ENCODE results near the gene CORO2A. TPM values are rescaled to one million over a fixed set of nuclear protein-coding genes. Genes with fewer than 3 reads are reported as not detected.

CORO2A gene
- total and polyA plus RNA-seq, 2 of the 13 experiments (the other 11 are each of a cell fraction or from before 2014, with no cell fraction given): 14.4 to 15.3 TPM

- TF ChIP-seq ZNF263 (CRISPR knock-in tag; IDR thresholded peaks at IDR 0.05) (peak; percentile 78; the same call in 1 of the 2 replicates), IKZF5 (CRISPR knock-in tag; IDR thresholded peaks at IDR 0.05) (no peak)
These were observed 23.4 kb downstream of the CORO2A start (continued) for GRCh38 chr9:98168941-98169488.

GRCh38 chr9:98168153-98168780, 24.2 kb downstream of the CORO2A start:
- POLR2A ChIA-PET: no interaction called here
- WGBS (ENCODE audit: low lambda C conversion rate): 82% methylated on average over 3 of the region's 3 CpGs
- TF ChIP-seq ZNF207 (IDR thresholded peaks at IDR 0.05; ENCODE audit: borderline replicate concordance): no peak
- no peak for TF ChIP-seq JUND (CRISPR knock-in tag; IDR thresholded peaks at IDR 0.05)
- TF ChIP-seq ZBTB7B (CRISPR knock-in tag; IDR thresholded peaks at IDR 0.05): no peak
- no peak for TF ChIP-seq CHCHD3 (CRISPR knock-in tag; IDR thresholded peaks at IDR 0.05)
- no peak for TF ChIP-seq TP53 (CRISPR knock-in tag; conservative IDR thresholded peaks at IDR 0.05)
- TF ChIP-seq FUBP1 (CRISPR knock-in tag; IDR thresholded peaks at IDR 0.05; ENCODE audit: borderline replicate concordance): no peak
- TF ChIP-seq MYNN (CRISPR knock-in tag; IDR thresholded peaks at IDR 0.05; ENCODE audit: low read depth): no peak
- no peak for TF ChIP-seq MLLT10 (CRISPR knock-in tag; IDR thresholded peaks at IDR 0.05)
- TF ChIP-seq ZNF547 (CRISPR knock-in tag; IDR thresholded peaks at IDR 0.05): no peak
- TF ChIP-seq ZNF777 (CRISPR knock-in tag; IDR thresholded peaks at IDR 0.05): no peak

More at GRCh38 chr9:98168153-98168780, 24.2 kb downstream of the CORO2A start:
- Histone ChIP-seq H3K79me2 (ENCODE audit: insufficient read depth, low read length) (peaks cover 39% of the 10 kb centered on the region), H3K36me3 (replicated peaks in 1 of 2; ENCODE audit: control insufficient read depth in 1 of 2, insufficient read depth in 2 of 2, low read length in 2 of 2) (no peaks in the 10 kb centered on the region), H3K27me3 (ENCODE audit: control insufficient read depth in 1 of 2, insufficient read depth in 2 of 2, low read length in 2 of 2) (no peaks in the 10 kb centered on the region), H3K4me2 (ENCODE audit: low read depth, low read length) (no peak overlapping the region), H2AFZ (ENCODE audit: low read length) (no peak overlapping the region), H3K4me1 (ENCODE audit: insufficient read depth, low read length) (peaks cover 63% of the 10 kb centered on the region), H3K9ac (ENCODE audit: insufficient read depth, low read depth, low read length) (no peak overlapping the region), H3K9me3 (ENCODE audit: low read length) (no peaks in the 10 kb centered on the region), H3K27ac (ENCODE audit: extremely low read length, insufficient read depth, low read length) (no peak overlapping the region), H4K20me1 (ENCODE audit: insufficient read depth, low read length) (peaks cover 5% of the 10 kb centered on the region; the same call in 1 of the 2 replicates), H3K4me3 (replicated peaks in 1 of 3; ENCODE audit: insufficient read depth in 1 of 3, low read depth in 2 of 3, low read length in 3 of 3) (no peak overlapping the region)
- intact Hi-C loops (cut with micrococcal nuclease; ENCODE audit: unreplicated experiment) (loop anchor here (1.0 to 10.0 kb wide), 3 partner anchors 10 to 53 kb away; partner anchors contain the start of gene TRIM14), in situ Hi-C loops (cut with HindIII; ENCODE audit: extremely low pct_ligation_motif_present, low pct_unique_long_range_greater_than_20kb) (no loop called here)
- DNase-seq (ENCODE audit: low spot score) (no peak), FAIRE-seq (peak; percentile 67), ATAC-seq (no peak)
- no TSS peak for BruUV-seq (replicated peaks)
- CTCF ChIA-PET (ENCODE audit: low intra/inter-chr PET ratio, low total read pairs): no interaction called here

Measured in HepG2 (cell line).